ENCODE results near the gene ZBTB7C.

Gene ZBTB7C

GRCh38 chr18:48104705-48105104, 304.5 kb downstream of the ZBTB7C start:
- no peak for DNase-seq (ENCODE audit: low spot score)
- no peak for TF ChIP-seq CTCF (IDR thresholded peaks at IDR 0.05; ENCODE audit: extremely low read depth, missing control alignments)

GRCh38 chr18:48100651-48101165, 308.5 kb downstream of the ZBTB7C start:
- no peak for TF ChIP-seq CTCF (IDR thresholded peaks at IDR 0.05; ENCODE audit: extremely low read depth, missing control alignments)
- no peak for DNase-seq (ENCODE audit: low spot score)

- no peak for TF ChIP-seq CTCF (IDR thresholded peaks at IDR 0.05; ENCODE audit: extremely low read depth, missing control alignments)
- no peak for DNase-seq (ENCODE audit: low spot score)
These were observed 309.0 kb downstream of the ZBTB7C start for GRCh38 chr18:48100165-48100575.

- no peak for TF ChIP-seq CTCF (IDR thresholded peaks at IDR 0.05; ENCODE audit: extremely low read depth, missing control alignments)
- no peak for DNase-seq (ENCODE audit: low spot score)
These were observed 309.6 kb downstream of the ZBTB7C start for GRCh38 chr18:48099481-48100164.

- no peak for DNase-seq (ENCODE audit: low spot score)
- no peak for TF ChIP-seq CTCF (IDR thresholded peaks at IDR 0.05; ENCODE audit: extremely low read depth, missing control alignments)
These were observed 310.6 kb downstream of the ZBTB7C start for GRCh38 chr18:48098538-48098937.

- DNase-seq (ENCODE audit: low spot score), result no peak
- no peak for TF ChIP-seq CTCF (IDR thresholded peaks at IDR 0.05; ENCODE audit: extremely low read depth, missing control alignments)
These were observed 311.2 kb downstream of the ZBTB7C start for GRCh38 chr18:48098007-48098406.

- DNase-seq (ENCODE audit: low spot score), result no peak
- no peak for TF ChIP-seq CTCF (IDR thresholded peaks at IDR 0.05; ENCODE audit: extremely low read depth, missing control alignments)
These were observed 313.5 kb downstream of the ZBTB7C start for GRCh38 chr18:48095726-48096125.
